Measurements from ENCODE around the gene DIS3L2.
"Not testable (repeated sequence)": the region's sequence is repeated elsewhere in the genome, so short reads cannot be mapped to it uniquely, and the experiment has no call there.

Gene DIS3L2

DNA sequence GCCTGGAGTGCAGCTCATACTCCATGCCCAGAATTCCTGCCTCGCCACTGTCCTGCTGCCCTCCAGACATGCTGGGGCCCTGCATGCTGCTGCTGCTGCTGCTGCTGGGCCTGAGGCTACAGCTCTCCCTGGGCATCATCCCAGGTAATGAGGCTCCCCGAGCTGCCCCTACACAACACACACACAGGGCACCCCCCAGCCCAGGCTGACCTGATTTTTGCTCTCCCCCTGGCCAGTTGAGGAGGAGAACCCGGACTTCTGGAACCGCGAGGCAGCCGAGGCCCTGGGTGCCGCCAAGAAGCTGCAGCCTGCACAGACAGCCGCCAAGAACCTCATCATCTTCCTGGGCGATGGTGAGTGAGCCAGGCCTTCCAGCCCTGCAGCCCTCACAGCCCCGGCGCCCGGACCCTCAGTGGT, 417.2 kb downstream of the DIS3L2 start, which contains the start of gene ALPP:
TSS of gene ALPP (plus strand) at position 17 of the 417 bp plus-strand sequence. CDS start at position 69, 52 bp downstream.
- not testable (repeated sequence) for H3K4me1 ChIP-seq (ENCODE audit: control insufficient read depth in 1 of 2, insufficient read depth in 2 of 2, low read length in 2 of 2); H3K27me3 ChIP-seq (ENCODE audit: control insufficient read depth in 1 of 2, insufficient read depth in 2 of 2, low read length in 2 of 2); H3K27ac ChIP-seq (ENCODE audit: low read depth, low read length); H3K36me3 ChIP-seq (ENCODE audit: control insufficient read depth in 1 of 2, insufficient read depth in 2 of 2, low read length in 2 of 2); H3K4me3 ChIP-seq (ENCODE audit: low read depth in 1 of 2, low read length in 2 of 2); H3K9ac ChIP-seq (ENCODE audit: low read depth in 1 of 2, low read length in 2 of 2); H3K9me3 ChIP-seq (ENCODE audit: control insufficient read depth in 1 of 2, low read length in 2 of 2)

DNA sequence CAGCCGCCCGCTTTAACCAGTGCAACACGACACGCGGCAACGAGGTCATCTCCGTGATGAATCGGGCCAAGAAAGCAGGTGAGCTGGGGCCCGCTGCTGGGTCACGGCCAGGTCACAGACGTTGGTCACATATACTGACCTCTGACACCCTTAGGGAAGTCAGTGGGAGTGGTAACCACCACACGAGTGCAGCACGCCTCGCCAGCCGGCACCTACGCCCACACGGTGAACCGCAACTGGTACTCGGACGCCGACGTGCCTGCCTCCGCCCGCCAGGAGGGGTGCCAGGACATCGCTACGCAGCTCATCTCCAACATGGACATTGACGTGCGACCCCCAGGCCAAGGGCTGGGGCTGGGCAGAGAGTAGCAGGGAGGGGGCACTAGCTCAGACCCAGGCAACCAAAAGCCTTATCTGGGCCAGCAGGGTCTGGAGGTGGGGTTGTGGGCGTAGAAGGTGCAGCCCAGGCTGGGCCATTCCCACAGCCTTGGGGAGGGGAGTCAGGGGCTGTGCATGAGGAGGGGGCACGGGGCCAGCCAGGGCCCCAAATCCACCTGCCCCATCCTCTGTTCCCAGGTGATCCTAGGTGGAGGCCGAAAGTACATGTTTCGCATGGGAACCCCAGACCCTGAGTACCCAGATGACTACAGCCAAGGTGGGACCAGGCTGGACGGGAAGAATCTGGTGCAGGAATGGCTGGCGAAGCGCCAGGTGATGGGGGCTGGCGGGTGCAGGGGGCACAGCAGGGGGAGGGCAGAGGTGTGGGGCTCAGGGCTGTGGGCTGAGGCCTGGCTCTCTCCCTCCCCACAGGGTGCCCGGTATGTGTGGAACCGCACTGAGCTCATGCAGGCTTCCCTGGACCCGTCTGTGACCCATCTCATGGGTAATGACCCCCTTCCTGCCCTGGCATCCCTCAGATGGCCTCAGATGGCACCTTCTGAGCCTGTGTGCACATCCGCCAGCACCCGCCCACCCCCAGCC, 418.4 kb downstream of the DIS3L2 start:
- H3K9me3 ChIP-seq (ENCODE audit: control insufficient read depth in 1 of 2, low read length in 2 of 2); H3K27ac ChIP-seq (ENCODE audit: low read depth, low read length); H3K4me1 ChIP-seq (ENCODE audit: control insufficient read depth in 1 of 2, insufficient read depth in 2 of 2, low read length in 2 of 2); H3K36me3 ChIP-seq (ENCODE audit: control insufficient read depth in 1 of 2, insufficient read depth in 2 of 2, low read length in 2 of 2); H3K9ac ChIP-seq (ENCODE audit: low read depth in 1 of 2, low read length in 2 of 2); H3K27me3 ChIP-seq (ENCODE audit: control insufficient read depth in 1 of 2, insufficient read depth in 2 of 2, low read length in 2 of 2); H3K4me3 ChIP-seq (ENCODE audit: low read depth in 1 of 2, low read length in 2 of 2): not testable (repeated sequence)

DNA sequence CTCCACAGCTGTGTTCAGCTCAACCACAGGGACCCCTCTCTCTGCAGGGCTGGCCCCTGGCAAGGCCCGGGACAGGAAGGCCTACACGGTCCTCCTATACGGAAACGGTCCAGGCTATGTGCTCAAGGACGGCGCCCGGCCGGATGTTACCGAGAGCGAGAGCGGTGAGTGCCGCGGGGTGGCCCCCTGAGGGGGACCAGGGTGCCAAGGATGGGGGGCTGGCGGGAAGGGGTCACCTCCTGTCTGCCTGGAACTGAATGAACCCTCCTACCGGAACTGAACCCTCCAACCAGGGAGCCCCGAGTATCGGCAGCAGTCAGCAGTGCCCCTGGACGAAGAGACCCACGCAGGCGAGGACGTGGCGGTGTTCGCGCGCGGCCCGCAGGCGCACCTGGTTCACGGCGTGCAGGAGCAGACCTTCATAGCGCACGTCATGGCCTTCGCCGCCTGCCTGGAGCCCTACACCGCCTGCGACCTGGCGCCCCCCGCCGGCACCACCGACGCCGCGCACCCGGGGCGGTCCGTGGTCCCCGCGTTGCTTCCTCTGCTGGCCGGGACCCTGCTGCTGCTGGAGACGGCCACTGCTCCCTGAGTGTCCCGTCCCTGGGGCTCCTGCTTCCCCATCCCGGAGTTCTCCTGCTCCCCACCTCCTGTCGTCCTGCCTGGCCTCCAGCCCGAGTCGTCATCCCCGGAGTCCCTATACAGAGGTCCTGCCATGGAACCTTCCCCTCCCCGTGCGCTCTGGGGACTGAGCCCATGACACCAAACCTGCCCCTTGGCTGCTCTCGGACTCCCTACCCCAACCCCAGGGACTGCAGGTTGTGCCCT, 419.9 kb downstream of the DIS3L2 start:
- H3K27me3 ChIP-seq (ENCODE audit: control insufficient read depth in 1 of 2, insufficient read depth in 2 of 2, low read length in 2 of 2) = peaks cover 15 to 22% of the 10 kb centered on the region in 2 donors

DNA sequence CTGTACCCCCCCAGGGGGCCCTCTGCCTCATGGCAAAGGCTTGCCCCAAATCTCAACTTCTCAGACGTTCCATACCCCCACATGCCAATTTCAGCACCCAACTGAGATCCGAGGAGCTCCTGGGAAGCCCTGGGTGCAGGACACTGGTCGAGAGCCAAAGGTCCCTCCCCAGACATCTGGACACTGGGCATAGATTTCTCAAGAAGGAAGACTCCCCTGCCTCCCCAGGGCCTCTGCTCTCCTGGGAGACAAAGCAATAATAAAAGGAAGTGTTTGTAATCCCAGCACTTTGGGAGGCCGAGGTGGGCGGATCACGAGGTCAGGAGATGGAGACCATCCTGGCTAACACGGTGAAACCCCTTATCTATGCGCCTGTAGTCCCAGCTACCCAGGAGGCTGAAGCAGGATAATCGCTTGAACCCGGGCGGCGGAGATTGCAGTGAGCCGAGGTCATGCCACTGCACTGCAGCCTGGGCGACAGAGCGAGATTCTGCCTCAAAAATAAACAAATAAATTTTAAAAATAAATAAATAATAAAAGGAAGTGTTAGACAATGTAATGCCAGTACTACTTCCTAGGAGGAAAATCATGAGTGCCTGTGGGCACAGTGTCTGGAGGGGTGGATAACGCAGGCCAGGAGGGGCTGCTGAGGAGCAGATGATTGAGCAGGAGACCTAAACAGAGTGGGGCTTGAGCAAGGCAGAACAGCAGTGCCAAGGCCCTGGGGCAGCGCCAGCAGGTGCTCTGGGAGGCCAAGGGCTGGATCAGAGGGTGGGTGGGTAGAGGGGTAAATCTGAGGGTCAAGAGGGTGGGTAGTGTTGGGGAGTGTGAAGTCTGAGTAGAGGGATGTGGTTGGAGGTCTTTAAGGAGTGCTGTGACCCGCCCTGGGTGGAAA, 421.1 kb downstream of the DIS3L2 start:
- Histone ChIP-seq H3K27ac (ENCODE audit: low read depth, low read length) (no peak overlapping the region), H3K4me3 (ENCODE audit: low read depth in 1 of 2, low read length in 2 of 2) (no peak overlapping the region), H3K4me1 (ENCODE audit: control insufficient read depth in 1 of 2, insufficient read depth in 2 of 2, low read length in 2 of 2) (no peaks in the 10 kb centered on the region), H3K9ac (ENCODE audit: low read depth in 1 of 2, low read length in 2 of 2) (no peak overlapping the region), H3K9me3 (ENCODE audit: control insufficient read depth in 1 of 2, low read length in 2 of 2) (no peaks in the 10 kb centered on the region), H3K27me3 (ENCODE audit: control insufficient read depth in 1 of 2, insufficient read depth in 2 of 2, low read length in 2 of 2) (peaks cover 26 to 30% of the 10 kb centered on the region in 2 donors), H3K36me3 (ENCODE audit: control insufficient read depth in 1 of 2, insufficient read depth in 2 of 2, low read length in 2 of 2) (no peaks in the 10 kb centered on the region)

More for the DNA sequence above, 419.9 kb downstream of the DIS3L2 start:
- not testable (repeated sequence) for H3K9ac ChIP-seq (ENCODE audit: low read depth in 1 of 2, low read length in 2 of 2); H3K27ac ChIP-seq (ENCODE audit: low read depth, low read length); H3K9me3 ChIP-seq (ENCODE audit: control insufficient read depth in 1 of 2, low read length in 2 of 2); H3K4me3 ChIP-seq (ENCODE audit: low read depth in 1 of 2, low read length in 2 of 2); H3K4me1 ChIP-seq (ENCODE audit: control insufficient read depth in 1 of 2, insufficient read depth in 2 of 2, low read length in 2 of 2); H3K36me3 ChIP-seq (ENCODE audit: control insufficient read depth in 1 of 2, insufficient read depth in 2 of 2, low read length in 2 of 2)

GRCh38 chr2:232384466-232384865, 423.0 kb downstream of the DIS3L2 start:
- H3K9ac ChIP-seq (ENCODE audit: low read depth in 1 of 2, low read length in 2 of 2) = no peak overlapping the region
- H3K9me3 ChIP-seq (ENCODE audit: control insufficient read depth in 1 of 2, low read length in 2 of 2) = no peaks in the 10 kb centered on the region
- H3K4me1 ChIP-seq (ENCODE audit: control insufficient read depth in 1 of 2, insufficient read depth in 2 of 2, low read length in 2 of 2) = no peaks in the 10 kb centered on the region
- H3K36me3 ChIP-seq (ENCODE audit: control insufficient read depth in 1 of 2, insufficient read depth in 2 of 2, low read length in 2 of 2) = no peaks in the 10 kb centered on the region
- H3K27ac ChIP-seq (ENCODE audit: low read depth, low read length) = no peak overlapping the region
- no peak overlapping the region for H3K4me3 ChIP-seq (ENCODE audit: low read depth in 1 of 2, low read length in 2 of 2)
- H3K27me3 ChIP-seq (ENCODE audit: control insufficient read depth in 1 of 2, insufficient read depth in 2 of 2, low read length in 2 of 2) = peaks cover 33 to 40% of the 10 kb centered on the region in 2 donors

DNA sequence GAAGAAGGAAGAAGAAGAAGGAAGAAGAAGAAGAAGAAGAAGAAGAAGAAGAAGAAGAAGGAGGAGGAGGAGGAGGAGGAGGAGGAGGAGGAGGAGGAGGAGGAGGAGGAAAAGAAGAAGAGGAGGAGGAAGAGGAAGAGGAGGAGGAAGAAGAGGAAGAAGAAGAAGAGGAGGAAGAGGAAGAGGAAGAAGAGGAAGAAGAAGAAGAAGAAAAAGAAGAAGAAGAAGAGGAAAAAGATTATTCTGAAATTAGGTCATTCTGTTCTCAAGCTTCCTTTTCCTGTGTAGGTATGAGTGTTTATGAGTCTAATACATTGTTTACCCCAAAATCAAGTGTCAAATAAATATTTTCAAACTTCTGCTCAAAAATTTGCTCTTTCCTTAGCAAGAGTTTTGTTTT, 423.5 kb downstream of the DIS3L2 start:
- H3K27me3 ChIP-seq (ENCODE audit: control insufficient read depth in 1 of 2, insufficient read depth in 2 of 2, low read length in 2 of 2) = peaks cover 37 to 43% of the 10 kb centered on the region in 2 donors
- H3K27ac ChIP-seq (ENCODE audit: low read depth, low read length); H3K36me3 ChIP-seq (ENCODE audit: control insufficient read depth in 1 of 2, insufficient read depth in 2 of 2, low read length in 2 of 2); H3K4me3 ChIP-seq (ENCODE audit: low read depth in 1 of 2, low read length in 2 of 2); H3K9me3 ChIP-seq (ENCODE audit: control insufficient read depth in 1 of 2, low read length in 2 of 2); H3K4me1 ChIP-seq (ENCODE audit: control insufficient read depth in 1 of 2, insufficient read depth in 2 of 2, low read length in 2 of 2); H3K9ac ChIP-seq (ENCODE audit: low read depth in 1 of 2, low read length in 2 of 2): not testable (repeated sequence)

GRCh38 chr2:232385660-232386489, 424.4 kb downstream of the DIS3L2 start:
- Histone ChIP-seq H3K4me3 (ENCODE audit: low read depth in 1 of 2, low read length in 2 of 2) (no peak overlapping the region), H3K36me3 (ENCODE audit: control insufficient read depth in 1 of 2, insufficient read depth in 2 of 2, low read length in 2 of 2) (no peaks in the 10 kb centered on the region), H3K27me3 (ENCODE audit: control insufficient read depth in 1 of 2, insufficient read depth in 2 of 2, low read length in 2 of 2) (peaks cover 43 to 49% of the 10 kb centered on the region in 2 donors), H3K9ac (ENCODE audit: low read depth in 1 of 2, low read length in 2 of 2) (no peak overlapping the region), H3K9me3 (ENCODE audit: control insufficient read depth in 1 of 2, low read length in 2 of 2) (no peaks in the 10 kb centered on the region), H3K4me1 (ENCODE audit: control insufficient read depth in 1 of 2, insufficient read depth in 2 of 2, low read length in 2 of 2) (no peaks in the 10 kb centered on the region), H3K27ac (ENCODE audit: low read depth, low read length) (no peak overlapping the region)

DNA sequence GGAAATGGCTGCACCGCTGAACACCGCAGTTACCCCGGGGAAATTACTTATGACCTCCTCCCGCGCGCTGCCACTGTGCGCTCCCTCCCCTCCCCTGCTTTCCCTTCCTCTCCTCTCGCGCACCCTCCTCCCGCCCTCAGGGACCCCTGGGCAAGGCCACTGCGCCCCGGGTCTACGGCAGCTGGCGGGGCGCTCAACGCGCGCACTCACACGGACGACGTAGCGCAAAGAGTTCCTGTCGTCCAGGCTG, 424.9 kb downstream of the DIS3L2 start:
- H3K9me3 ChIP-seq (ENCODE audit: control insufficient read depth in 1 of 2, low read length in 2 of 2) = no peaks in the 10 kb centered on the region

More for the DNA sequence above, 424.9 kb downstream of the DIS3L2 start:
- Histone ChIP-seq H3K27ac (ENCODE audit: low read depth, low read length) (no peak overlapping the region), H3K4me3 (ENCODE audit: low read depth in 1 of 2, low read length in 2 of 2) (no peak overlapping the region), H3K27me3 (ENCODE audit: control insufficient read depth in 1 of 2, insufficient read depth in 2 of 2, low read length in 2 of 2) (peaks cover 43 to 52% of the 10 kb centered on the region in 2 donors), H3K36me3 (ENCODE audit: control insufficient read depth in 1 of 2, insufficient read depth in 2 of 2, low read length in 2 of 2) (no peaks in the 10 kb centered on the region), H3K4me1 (ENCODE audit: control insufficient read depth in 1 of 2, insufficient read depth in 2 of 2, low read length in 2 of 2) (no peaks in the 10 kb centered on the region), H3K9ac (ENCODE audit: low read depth in 1 of 2, low read length in 2 of 2) (no peak overlapping the region)

All from duodenal mucosa (tissue), 2 donors.